HepG2 (cell line): Measurements from ENCODE around the gene TBC1D16. TPM values are rescaled to one million over a fixed set of nuclear protein-coding genes. Genes with fewer than 3 reads are reported as not detected.

Experiments
- ARID4A ChIP-seq: sonication (generic); formaldehyde crosslinking; IDR thresholded peaks from 2 replicates; pipeline ENCODE4 v1.5.0; 2020; ENCODE audit warnings: mild to moderate bottlenecking, missing genetic modification reagents, borderline replicate concordance
- BRD4 ChIP-seq: sonication (generic); formaldehyde crosslinking; IDR thresholded peaks from 2 replicates; pipeline ENCODE4 v1.4.0; 2020; ENCODE audit warnings: missing genetic modification reagents
- CCAR2 ChIP-seq: fragments of 200-400 bp; formaldehyde crosslinking; optimal IDR thresholded peaks from 2 replicates; pipeline ENCODE3; 2018; ENCODE audit warnings: low read depth, mild to moderate bottlenecking, low read length, moderate library complexity
- CCDC6 ChIP-seq: sonication (generic); formaldehyde crosslinking; IDR thresholded peaks from 2 replicates; pipeline ENCODE4 v1.8.1; 2022; ENCODE audit warnings: mild to moderate bottlenecking, missing genetic modification reagents, moderate library complexity
- FOXM1 ChIP-seq: sonication (generic); formaldehyde crosslinking; IDR thresholded peaks from 2 replicates; pipeline ENCODE4 v1.5.0; 2020; ENCODE audit warnings: missing genetic modification reagents
- HES4 ChIP-seq: sonication (generic); formaldehyde crosslinking; IDR thresholded peaks from 2 replicates; pipeline ENCODE4 v1.9.0; 2021; ENCODE audit warnings: mild to moderate bottlenecking, missing genetic modification reagents, borderline replicate concordance
- HNF1B ChIP-seq: sonication (generic); formaldehyde crosslinking; IDR thresholded peaks from 2 replicates; pipeline ENCODE4 v1.5.1; 2020; ENCODE audit warnings: mild to moderate bottlenecking, moderate library complexity, missing genetic modification reagents
- JDP2 ChIP-seq: sonication (generic); formaldehyde crosslinking; IDR thresholded peaks from 2 replicates; pipeline ENCODE4 v1.8.1; 2022; ENCODE audit warnings: missing genetic modification reagents, borderline replicate concordance
- MAF1 ChIP-seq: sonication (generic); formaldehyde crosslinking; IDR thresholded peaks from 2 replicates; pipeline ENCODE4 v1.5.0; 2020; ENCODE audit warnings: missing genetic modification reagents, borderline replicate concordance
- MYC ChIP-seq: sonication (generic); formaldehyde crosslinking; IDR thresholded peaks from 2 replicates; pipeline ENCODE4 v1.9.0; 2021; ENCODE audit warnings: missing genetic modification reagents, borderline replicate concordance
- MYPOP ChIP-seq: sonication (generic); formaldehyde crosslinking; IDR thresholded peaks from 2 replicates; pipeline ENCODE4 v1.8.1; 2023; ENCODE audit warnings: mild to moderate bottlenecking, moderate library complexity, missing genetic modification reagents
- NFYC ChIP-seq: IDR thresholded peaks from 2 replicates; pipeline ENCODE4 v1.6.1; 2016; ENCODE audit warnings: missing genetic modification reagents, missing compliant biosample characterization
- NR0B2 ChIP-seq: sonication (generic); formaldehyde crosslinking; IDR thresholded peaks from 2 replicates; pipeline ENCODE4 v1.4.0; 2020; ENCODE audit warnings: mild to moderate bottlenecking, missing genetic modification reagents
- POLR2AphosphoS2 ChIP-seq: IDR thresholded peaks from 2 replicates; pipeline ENCODE4 v1.6.1; 2011; ENCODE audit warnings: low read depth, low read length, improper control_type of control experiment
- SYNCRIP ChIP-seq: fragments of 200-400 bp; formaldehyde crosslinking; IDR thresholded peaks from 2 replicates; pipeline ENCODE4 v1.6.1; 2018; ENCODE audit warnings: mild to moderate bottlenecking, low read depth, low read length; ENCODE audit not compliant: insufficient read depth
- ZBTB7A ChIP-seq: sonication (generic); formaldehyde crosslinking; IDR thresholded peaks from 2 replicates; pipeline ENCODE4 v1.8.0; 2022; ENCODE audit warnings: mild to moderate bottlenecking, missing genetic modification reagents
- ZBTB7B ChIP-seq: sonication (generic); formaldehyde crosslinking; IDR thresholded peaks from 2 replicates; pipeline ENCODE4 v1.4.0; 2020; ENCODE audit warnings: missing genetic modification reagents
- ZFP36L2 ChIP-seq: sonication (generic); formaldehyde crosslinking; IDR thresholded peaks from 2 replicates; pipeline ENCODE4 v1.4.0; 2020; ENCODE audit warnings: missing genetic modification reagents
- ZNF10 ChIP-seq: sonication (generic); formaldehyde crosslinking; IDR thresholded peaks from 2 replicates; pipeline ENCODE4 v1.4.0; 2020; ENCODE audit warnings: mild to moderate bottlenecking, low read depth, missing genetic modification reagents, borderline replicate concordance
- ZNF331 ChIP-seq: sonication (generic); formaldehyde crosslinking; IDR thresholded peaks from 2 replicates; pipeline ENCODE4 v1.4.0; 2020; ENCODE audit warnings: missing genetic modification reagents
- ZNF343 ChIP-seq: sonication (generic); formaldehyde crosslinking; IDR thresholded peaks from 2 replicates; pipeline ENCODE4 v1.4.0; 2020; ENCODE audit warnings: mild to moderate bottlenecking, missing genetic modification reagents
- ZNF776 ChIP-seq: sonication (generic); formaldehyde crosslinking; IDR thresholded peaks from 2 replicates; pipeline ENCODE4 v1.4.0; 2020; ENCODE audit warnings: mild to moderate bottlenecking, missing genetic modification reagents
- ZSCAN20 ChIP-seq: sonication (generic); formaldehyde crosslinking; IDR thresholded peaks from 2 replicates; pipeline ENCODE4 v1.4.0; 2020; ENCODE audit warnings: missing genetic modification reagents, mild to moderate bottlenecking, borderline replicate concordance
- polyA plus RNA-seq, 8 experiments: library from polyadenylated mRNA; depleted of rRNA in 3 of 8; stranded (reverse) in 7 of 8; unstranded in 1 of 8; fragments of >200 nt; fragmentation: Illumina TruSeq in 4 of 8; extraction: Trizol in 4 of 8; gene quantifications; 2 replicates each; pipeline versions ENCODE4 v1.2.1 to v1.2.3, GENCODE V29; 2011 to 2016; ENCODE audit warnings: low read depth in 4 of 8, missing spikeins in 1 of 8, mixed read lengths in 1 of 8; ENCODE audit not compliant: insufficient read depth in 1 of 8
- total RNA-seq, 5 experiments: library from RNA; depleted of rRNA; stranded (reverse); fragments of >200 nt; fragmentation: Illumina TruSeq; extraction: Trizol; gene quantifications; 2 replicates each; pipeline ENCODE4 v1.2.3, GENCODE V29; 2016; ENCODE audit warnings: low read depth in 1 of 5

Gene TBC1D16
- total and polyA plus RNA-seq, 2 of the 13 experiments (the other 11 are each of a cell fraction or from before 2014, with no cell fraction given) = 14.9 to 24.9 TPM

- TF ChIP-seq CCDC6 = peak; percentile 90
- TF ChIP-seq POLR2AphosphoS2 = no peak
- 0 out of 2 replicates have a peak, but pooled peaks have one; percentile 23 for TF ChIP-seq ZSCAN20 (CRISPR knock-in tag)
- no peak for TF ChIP-seq ZFP36L2
- no peak for TF ChIP-seq FOXM1 (CRISPR knock-in tag)
- TF ChIP-seq NR0B2 (CRISPR knock-in tag) = 0 out of 2 replicates have a peak, but pooled peaks have one; percentile 5
- TF ChIP-seq HNF1B (CRISPR knock-in tag) = peak; percentile 62; the same call in 1 of the 2 replicates
- TF ChIP-seq JDP2 = no peak; the same call in 1 of the 2 replicates
- TF ChIP-seq CCAR2 = no peak
- TF ChIP-seq ZBTB7A = peak; percentile 86
- peak; percentile 86 for TF ChIP-seq HES4 (CRISPR knock-in tag)
- no peak for TF ChIP-seq ZNF776 (CRISPR knock-in tag)
- no peak for TF ChIP-seq NFYC
- TF ChIP-seq ZNF10 (CRISPR knock-in tag) = no peak
- no peak for TF ChIP-seq MYC (CRISPR knock-in tag)
- TF ChIP-seq MYPOP (CRISPR knock-in tag) = no peak; the same call in 1 of the 2 replicates
- TF ChIP-seq ZNF331 = peak; percentile 44; the same call in 1 of the 2 replicates
- TF ChIP-seq BRD4 (CRISPR knock-in tag) = 0 out of 2 replicates have a peak, but pooled peaks have one; percentile 28
- TF ChIP-seq ARID4A (CRISPR knock-in tag) = peak; percentile 90
- no peak for TF ChIP-seq SYNCRIP
- TF ChIP-seq ZBTB7B (CRISPR knock-in tag) = 0 out of 2 replicates have a peak, but pooled peaks have one; percentile 47
- TF ChIP-seq ZNF343 (CRISPR knock-in tag) = no peak
- no peak for TF ChIP-seq MAF1
Measured at GRCh38 chr17:80036715-80037477, 1.2 kb upstream of the TBC1D16 start (continued).
